HUES64 (cell line): ENCODE data around the gene ELMO1.

ENCODE experiments used
- H3K27ac ChIP-seq: 2 replicates; pipeline ENCODE4 v1.7.0; 2013; ENCODE audit warnings: low read depth, low read length, inconsistent platforms
- H3K27me3 ChIP-seq: 2 replicates; pipeline ENCODE4 v1.6.1; 2013; ENCODE audit warnings: mild to moderate bottlenecking, low read length; ENCODE audit not compliant: insufficient read depth
- H3K36me3 ChIP-seq: 2 replicates; pipeline ENCODE4 v1.6.1; 2013; ENCODE audit warnings: mild to moderate bottlenecking, low read length; ENCODE audit not compliant: insufficient read depth
- H3K4me1 ChIP-seq: 2 replicates; pipeline ENCODE4 v1.6.1; 2013; ENCODE audit warnings: mild to moderate bottlenecking, low read length, moderate library complexity; ENCODE audit not compliant: insufficient read depth
- H3K4me3 ChIP-seq: 2 replicates; pipeline ENCODE4 v1.5.1; 2013; ENCODE audit warnings: mild to moderate bottlenecking, low read length, moderate library complexity
- H3K9ac ChIP-seq: 2 replicates; pipeline ENCODE4 v1.6.1; 2013; ENCODE audit warnings: mild to moderate bottlenecking, low read depth, low read length
- H3K9me3 ChIP-seq: 2 replicates; pipeline ENCODE4 v1.6.1; 2013; ENCODE audit warnings: low read depth, low read length; ENCODE audit not compliant: insufficient read depth
- WGBS: fragments of 150-250, 120-280 bp; methylation state at CpG from one replicate; pipeline ENCODE4 v1.1.7; 2013; ENCODE audit warnings: missing lambda C conversion rate; 5-methylcytosine and 5-hydroxymethylcytosine counted together

ELMO1 gene

DNA sequence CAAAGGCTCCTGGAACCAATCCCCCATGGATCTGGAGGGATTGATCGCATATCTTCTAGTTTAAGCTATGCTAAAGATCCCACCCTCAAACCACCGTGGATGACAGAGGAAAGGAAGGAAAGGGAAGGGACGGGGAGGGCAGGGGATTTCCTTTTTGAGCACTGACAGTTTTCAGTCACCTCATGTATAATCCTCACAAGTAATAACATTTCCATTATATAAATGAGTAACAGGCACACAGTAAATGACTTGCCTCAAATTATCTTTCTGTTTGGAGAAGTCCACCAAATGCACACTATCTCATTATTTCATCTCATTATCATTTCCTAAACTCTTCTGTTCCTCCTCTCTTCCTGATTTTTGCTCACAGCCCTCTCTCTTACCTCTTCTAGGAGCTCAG is 597.3 kb downstream of the ELMO1 start:
- no peaks in the 10 kb centered on the region for H3K27me3 ChIP-seq
- no peak overlapping the region for H3K4me3 ChIP-seq
- H3K9ac ChIP-seq = no peak overlapping the region
- no peaks in the 10 kb centered on the region for H3K4me1 ChIP-seq
- H3K27ac ChIP-seq = no peak overlapping the region
- WGBS = no CpG with 5 or more reads among the region's 3 CpGs
- peaks cover 10% of the 10 kb centered on the region; the same call in 1 of the 2 replicates for H3K9me3 ChIP-seq
- no peaks in the 10 kb centered on the region for H3K36me3 ChIP-seq

DNA sequence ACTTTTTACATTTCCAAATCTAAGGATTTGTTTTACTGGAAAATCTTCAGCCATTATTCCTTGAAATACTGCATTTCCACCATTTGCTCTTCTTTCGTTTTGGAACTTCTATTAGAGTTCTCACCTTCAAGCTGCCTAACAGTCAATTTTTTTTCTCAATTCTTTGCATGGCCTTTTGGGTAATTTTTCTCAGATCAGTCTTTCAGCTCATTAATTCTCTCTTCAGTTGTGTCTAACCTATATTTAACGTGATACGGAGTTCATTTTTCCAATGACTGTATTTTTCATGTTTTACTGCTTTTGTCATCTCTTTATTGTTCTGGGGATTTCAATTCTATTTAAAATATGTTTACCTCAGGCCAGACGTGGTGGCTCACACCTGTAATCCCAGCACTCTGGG is 600.7 kb downstream of the ELMO1 start:
- WGBS = 95% methylated on average over 4 of the region's 4 CpGs
- Histone ChIP-seq H3K36me3 (no peaks in the 10 kb centered on the region), H3K27me3 (no peaks in the 10 kb centered on the region), H3K4me3 (no peak overlapping the region), H3K9me3 (peaks cover 10% of the 10 kb centered on the region; the same call in 1 of the 2 replicates), H3K27ac (no peak overlapping the region), H3K4me1 (no peaks in the 10 kb centered on the region), H3K9ac (no peak overlapping the region)

- H3K4me1 ChIP-seq = no peaks in the 10 kb centered on the region
- WGBS = 100% methylated on average over 1 of the region's 2 CpGs
- H3K27me3 ChIP-seq = no peaks in the 10 kb centered on the region
These were observed 604.3 kb downstream of the ELMO1 start for GRCh38 chr7:36844374-36844773.

DNA sequence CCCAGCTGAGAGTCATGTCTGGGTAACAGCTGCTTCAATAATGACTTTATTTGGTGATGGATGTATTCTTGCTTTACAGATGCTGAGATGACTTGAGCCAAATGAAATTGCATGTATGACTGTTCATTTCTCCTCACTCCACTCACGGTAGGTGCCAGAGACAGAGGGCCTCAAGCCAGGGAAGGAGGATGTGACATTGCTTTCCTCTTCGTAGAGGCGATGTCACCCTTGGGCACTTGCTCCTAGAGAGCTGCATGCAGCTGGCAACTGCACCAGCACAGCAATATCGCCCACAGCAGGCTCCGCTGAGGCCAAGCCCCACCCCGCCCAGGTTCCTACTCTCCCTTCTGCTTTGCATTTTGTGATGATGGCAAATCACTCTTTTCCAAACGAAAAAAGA is 607.8 kb downstream of the ELMO1 start:
- Histone ChIP-seq H3K9ac (no peak overlapping the region), H3K27me3 (no peaks in the 10 kb centered on the region), H3K4me3 (no peak overlapping the region), H3K27ac (no peak overlapping the region), H3K36me3 (no peaks in the 10 kb centered on the region), H3K9me3 (no peaks in the 10 kb centered on the region), H3K4me1 (no peaks in the 10 kb centered on the region)
- 94% methylated on average over 7 of the region's 7 CpGs for WGBS

More at GRCh38 chr7:36844374-36844773, 604.3 kb downstream of the ELMO1 start:
- Histone ChIP-seq H3K4me3 (no peak overlapping the region), H3K36me3 (no peaks in the 10 kb centered on the region), H3K27ac (no peak overlapping the region), H3K9me3 (peaks cover 10% of the 10 kb centered on the region; the same call in 1 of the 2 replicates), H3K9ac (no peak overlapping the region)

- H3K27ac ChIP-seq = no peak overlapping the region
- no peaks in the 10 kb centered on the region for H3K36me3 ChIP-seq
- no peak overlapping the region for H3K9ac ChIP-seq
- no peaks in the 10 kb centered on the region for H3K27me3 ChIP-seq
- no peaks in the 10 kb centered on the region for H3K4me1 ChIP-seq
- WGBS = 89% methylated on average over 9 of the region's 9 CpGs
- no peaks in the 10 kb centered on the region for H3K9me3 ChIP-seq
- no peak overlapping the region for H3K4me3 ChIP-seq
These were observed 609.9 kb downstream of the ELMO1 start for GRCh38 chr7:36838616-36839225.

- Histone ChIP-seq H3K4me1 (no peaks in the 10 kb centered on the region), H3K36me3 (no peaks in the 10 kb centered on the region), H3K9me3 (no peaks in the 10 kb centered on the region), H3K27ac (no peak overlapping the region), H3K4me3 (no peak overlapping the region), H3K9ac (no peak overlapping the region), H3K27me3 (no peaks in the 10 kb centered on the region)
- 86% methylated on average over 2 of the region's 2 CpGs for WGBS
These were observed 617.6 kb downstream of the ELMO1 start for GRCh38 chr7:36831049-36831448.

DNA sequence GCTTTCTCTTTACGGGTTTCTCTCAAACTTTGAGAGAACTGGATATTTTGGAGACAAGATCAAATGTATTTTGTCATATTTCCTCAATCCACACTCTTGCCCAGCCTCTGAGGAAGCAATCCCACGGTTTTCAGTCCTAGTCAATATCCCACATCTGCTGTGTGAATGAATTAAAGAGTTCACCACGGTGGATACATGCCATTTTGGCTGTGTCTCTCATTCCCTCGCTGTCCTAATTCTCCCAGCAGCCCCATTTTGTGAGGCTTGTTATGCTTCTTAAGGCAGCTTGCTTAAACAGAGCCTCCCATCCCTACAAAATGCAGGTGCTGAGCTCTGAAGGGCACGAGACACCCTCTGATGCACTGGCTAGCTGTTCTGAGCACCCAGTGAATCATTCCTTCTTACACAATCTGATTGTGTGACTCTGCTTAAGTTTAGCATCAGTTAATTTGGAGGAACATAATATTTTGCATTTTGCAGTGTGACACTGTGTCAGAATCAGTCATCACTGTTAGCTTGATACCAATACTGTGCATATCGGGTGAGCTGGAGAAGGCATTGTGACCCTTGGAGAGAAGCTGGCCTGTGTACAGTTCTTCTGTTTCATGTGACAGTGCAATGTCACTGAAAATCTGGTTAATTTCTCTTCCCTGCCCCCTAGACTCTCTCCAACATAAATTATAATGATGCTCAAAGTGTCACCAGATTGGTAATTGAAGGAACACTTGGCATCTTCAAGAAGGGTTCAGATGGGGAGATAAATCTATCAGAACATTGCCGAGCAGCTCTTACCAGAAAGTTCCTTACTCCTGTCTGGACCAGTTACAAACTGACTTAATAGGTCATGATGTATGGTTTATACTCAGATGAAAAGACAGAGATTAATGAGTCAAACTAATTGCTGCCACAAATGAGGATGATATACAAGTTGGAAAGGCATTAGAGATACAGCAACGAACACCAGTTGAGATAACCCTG is 620.6 kb downstream of the ELMO1 start:
- no peak overlapping the region for H3K9ac ChIP-seq
- H3K4me3 ChIP-seq = no peak overlapping the region
- H3K27ac ChIP-seq = no peak overlapping the region
- 92% methylated on average over 7 of the region's 8 CpGs for WGBS
- H3K27me3 ChIP-seq = no peaks in the 10 kb centered on the region
- H3K4me1 ChIP-seq = no peaks in the 10 kb centered on the region
- H3K36me3 ChIP-seq = no peaks in the 10 kb centered on the region
- H3K9me3 ChIP-seq = no peaks in the 10 kb centered on the region

DNA sequence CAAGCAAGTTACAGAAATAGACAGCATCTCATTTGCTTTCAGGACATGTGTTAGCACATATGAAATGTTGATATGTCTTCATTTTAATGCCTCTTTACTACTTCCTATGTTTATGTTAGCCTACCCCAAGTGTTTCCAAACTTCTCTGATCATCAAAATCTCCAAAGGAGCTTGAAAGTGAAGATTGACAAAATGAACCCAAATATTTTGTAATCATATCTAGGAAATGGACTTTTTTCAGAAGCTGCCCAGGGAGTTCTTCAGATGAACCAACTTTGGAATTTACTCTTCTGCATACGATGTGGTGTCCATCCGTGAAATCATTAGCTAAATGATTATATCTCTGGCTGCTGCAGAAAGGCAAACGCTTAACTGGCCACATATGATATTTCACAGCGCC is 623.2 kb downstream of the ELMO1 start:
- Histone ChIP-seq H3K27ac (no peak overlapping the region), H3K4me3 (no peak overlapping the region), H3K36me3 (no peaks in the 10 kb centered on the region), H3K4me1 (no peaks in the 10 kb centered on the region), H3K9ac (no peak overlapping the region), H3K27me3 (no peaks in the 10 kb centered on the region), H3K9me3 (no peaks in the 10 kb centered on the region)
- WGBS = 96% methylated on average over 4 of the region's 4 CpGs

DNA sequence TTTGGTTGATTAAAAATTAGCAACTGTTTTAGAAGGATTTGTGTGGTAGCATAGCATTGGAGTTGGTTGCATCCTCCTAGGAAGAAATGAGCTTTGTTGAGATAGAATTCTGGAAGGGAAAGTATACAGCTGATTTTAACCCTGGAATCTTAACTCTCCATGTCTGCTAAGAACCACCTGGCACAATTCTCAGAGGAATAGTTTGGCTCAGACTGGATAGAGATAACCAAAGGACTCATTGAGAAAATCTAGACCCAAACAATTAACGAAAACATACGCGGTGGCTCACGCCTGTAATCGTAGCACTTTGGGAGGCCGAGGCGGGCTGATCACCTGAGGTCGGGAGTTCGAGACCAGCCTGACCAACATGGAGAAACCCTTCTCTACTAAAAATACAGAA is 625.3 kb downstream of the ELMO1 start:
- H3K27ac ChIP-seq = no peak overlapping the region

DNA sequence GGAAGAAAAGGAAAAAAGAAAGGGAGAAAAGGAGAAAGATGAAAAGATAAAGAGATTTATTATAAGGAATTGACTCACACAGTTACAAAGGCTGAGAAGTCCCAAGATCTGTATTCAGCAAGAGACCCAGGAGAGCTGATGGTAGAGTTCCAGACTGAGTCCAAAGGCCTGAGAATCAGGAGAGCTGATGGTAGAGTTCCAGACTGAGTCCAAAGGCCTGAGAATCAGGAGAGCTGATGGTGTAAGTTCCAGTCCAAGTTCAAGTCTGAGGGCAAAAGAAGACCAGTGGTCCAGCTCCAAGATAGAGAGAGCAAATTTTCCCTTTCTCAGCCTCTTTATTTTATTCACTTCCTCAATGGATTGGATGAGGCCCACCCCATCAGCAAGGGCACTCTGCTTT is 627.0 kb downstream of the ELMO1 start:
- Histone ChIP-seq H3K9ac (no peak overlapping the region), H3K36me3 (no peaks in the 10 kb centered on the region), H3K27me3 (no peaks in the 10 kb centered on the region)

More for the DNA sequence above, 625.3 kb downstream of the ELMO1 start:
- H3K4me3 ChIP-seq = no peak overlapping the region
- H3K9me3 ChIP-seq = no peaks in the 10 kb centered on the region
- WGBS = 95% methylated on average over 9 of the region's 9 CpGs
- no peak overlapping the region for H3K9ac ChIP-seq
- no peaks in the 10 kb centered on the region for H3K27me3 ChIP-seq
- H3K36me3 ChIP-seq = no peaks in the 10 kb centered on the region
- H3K4me1 ChIP-seq = no peaks in the 10 kb centered on the region

GRCh38 chr7:36820527-36821170 is 628.0 kb downstream of the ELMO1 start:
- Histone ChIP-seq H3K36me3 (no peaks in the 10 kb centered on the region), H3K4me1 (no peaks in the 10 kb centered on the region), H3K9me3 (no peaks in the 10 kb centered on the region), H3K27me3 (no peaks in the 10 kb centered on the region), H3K9ac (no peak overlapping the region), H3K27ac (no peak overlapping the region), H3K4me3 (no peak overlapping the region)

More for the DNA sequence above, 627.0 kb downstream of the ELMO1 start:
- Histone ChIP-seq H3K9me3 (no peaks in the 10 kb centered on the region), H3K27ac (no peak overlapping the region), H3K4me1 (no peaks in the 10 kb centered on the region), H3K4me3 (no peak overlapping the region)
